K562 (cell line): Measurements from ENCODE around the gene KCNQ4. TPM values are rescaled to one million over a fixed set of nuclear protein-coding genes. Genes with fewer than 3 reads are reported as not detected.

Experiments
- ATAC-seq: fragments of 200-7000 bp; cut with Tn5 transposase; 3 replicates; pipeline ENCODE4 v1.9.1; 2020; ENCODE audit warnings: moderate library complexity
- BruUV-seq: library from RNA; stranded (reverse); fragments of 400-500 nt; replicated peaks from 2 replicates; lab custom pipeline; 2021; lab: Mats Ljungman, UMichigan
- CTCF ChIA-PET: fragments of 300-600 bp; formaldehyde crosslinking; extraction: SDS; loops from one replicate; lab custom pipeline; 2021; ENCODE audit warnings: low intra/inter-chr PET ratio; lab: Yijun Ruan, JAX
- POLR2A ChIA-PET: fragments of 300-600, 350-650 bp; sonication (Branson Sonifier 250); formaldehyde crosslinking; extraction: SDS; loops from one replicate; lab custom pipeline; 2021; ENCODE audit warnings: antibody characterized with exemption, inconsistent platforms; lab: Yijun Ruan, JAX
- DNase-seq, 4 experiments: peaks; one replicate each; pipeline versions ENCODE4 v3.0.0 to v3.0.0-alpha.2; 2011 to 2018; ENCODE audit warnings: low spot score in 3 of 4, mixed read lengths in 3 of 4; ENCODE audit errors: extremely low read depth in 1 of 4
- FAIRE-seq: peaks from 2 replicates; lab custom pipeline; 2011; peaks lifted over from hg19 to GRCh38; lab: Jason Lieb, UNC
- H2AFZ ChIP-seq: 2 replicates; pipeline ENCODE4 v1.6.0; 2011; ENCODE audit warnings: low read depth, low read length, control low read depth, inconsistent platforms
- H3K27ac ChIP-seq: fragments of 200-600 bp; 3 replicates; pipeline ENCODE4 v1.8.0; 2011; ENCODE audit warnings: low read depth, mild to moderate bottlenecking, control low read depth, inconsistent platforms, low read length, moderate library complexity, mixed read lengths; ENCODE audit errors: extremely low read depth
- H3K27me3 ChIP-seq, 2 experiments: fragments of 300-600 bp in 1 of 2; 2 replicates in 1 of 2; 3 replicates in 1 of 2; pipeline versions ENCODE4 v1.6.0 to v1.8.0; 2011; ENCODE audit warnings: inconsistent platforms in 2 of 2, low read length in 2 of 2, mild to moderate bottlenecking in 1 of 2, mixed read lengths in 1 of 2, moderate library complexity in 1 of 2; ENCODE audit not compliant: control insufficient read depth in 2 of 2, insufficient read depth in 2 of 2
- H3K36me3 ChIP-seq: fragments of 300-600 bp; 3 replicates; pipeline ENCODE4 v1.8.0; 2011; ENCODE audit warnings: mild to moderate bottlenecking, low read length, inconsistent platforms; ENCODE audit not compliant: control insufficient read depth, insufficient read depth
- H3K4me1 ChIP-seq, 2 experiments: fragments of 200-600 bp in 1 of 2; replicated peaks in 1 of 2; 2 replicates in 1 of 2; 3 replicates in 1 of 2; pipeline versions ENCODE4 v1.5.1 to v1.8.0; 2011; ENCODE audit warnings: inconsistent platforms in 2 of 2, low read length in 2 of 2, mild to moderate bottlenecking in 1 of 2, mixed read lengths in 1 of 2, moderate library complexity in 1 of 2; ENCODE audit not compliant: control insufficient read depth in 2 of 2, insufficient read depth in 2 of 2
- H3K4me2 ChIP-seq: 2 replicates; pipeline ENCODE4 v1.6.1; 2011; ENCODE audit warnings: low read length, control low read depth, inconsistent platforms, mixed read lengths; ENCODE audit not compliant: insufficient read depth
- H3K4me3 ChIP-seq: fragments of 200-600 bp; sonication (generic), shearing (Covaris generic); 2 replicates; pipeline ENCODE4 v1.5.1; 2016; ENCODE audit warnings: control low read depth, inconsistent platforms
- H3K79me2 ChIP-seq: fragments of 200-600 bp; 3 replicates; pipeline ENCODE4 v1.8.0; 2011; ENCODE audit warnings: low read length, inconsistent platforms; ENCODE audit not compliant: control insufficient read depth, insufficient read depth
- H3K9ac ChIP-seq, 2 experiments: 2 replicates each; pipeline versions ENCODE4 v1.6.0 to v1.6.1; 2011; ENCODE audit warnings: low read depth in 2 of 2, low read length in 2 of 2, control low read depth in 1 of 2, inconsistent platforms in 1 of 2, mild to moderate bottlenecking in 1 of 2, mixed read lengths in 1 of 2; ENCODE audit not compliant: insufficient read depth in 1 of 2
- H3K9me1 ChIP-seq: one replicate; pipeline ENCODE4 v1.6.0; 2011; ENCODE audit warnings: inconsistent platforms, mild to moderate bottlenecking, low read length, moderate library complexity; ENCODE audit not compliant: control insufficient read depth, insufficient read depth
- H3K9me3 ChIP-seq: replicated peaks from 2 replicates; pipeline ENCODE4 v1.5.1; 2011; ENCODE audit warnings: low read depth, low read length, inconsistent platforms; ENCODE audit not compliant: control insufficient read depth, insufficient read depth
- H4K20me1 ChIP-seq: replicated peaks from 2 replicates; pipeline ENCODE4 v1.6.1; 2011; ENCODE audit warnings: low read length, inconsistent platforms, mixed read lengths; ENCODE audit not compliant: control insufficient read depth, insufficient read depth
- ETV1 ChIP-seq: fragments of 450-650 bp; conservative IDR thresholded peaks from 2 replicates; pipeline ENCODE4 v1.6.1; 2016; ENCODE audit warnings: missing genetic modification characterization, control low read depth, low read depth, missing compliant biosample characterization
- HMGN3 ChIP-seq: IDR thresholded peaks from 2 replicates; pipeline ENCODE4 v1.6.1; 2011; ENCODE audit warnings: borderline replicate concordance, low read depth, mild to moderate bottlenecking, mixed read lengths, low read length; ENCODE audit not compliant: insufficient read length; ENCODE audit errors: extremely low read depth
- WGBS: fragments of 100-300 bp; shearing (Covaris generic); methylation state at CpG from one replicate; pipeline ENCODE4 v1.1.6; 2016; ENCODE audit warnings: low coverage, mixed read lengths; ENCODE audit not compliant: insufficient coverage; ENCODE audit errors: missing lambda C conversion rate; 5-methylcytosine and 5-hydroxymethylcytosine counted together
- in situ Hi-C: fragments of 300-500 bp; cut with MboI; formaldehyde crosslinking; loops from 4 replicates; pipeline ENCODE4 v1.15.0; 2018; ENCODE audit warnings: inconsistent platforms, mixed read lengths
- intact Hi-C: fragments of 100-400 bp; cut with micrococcal nuclease; formaldehyde crosslinking; loops from 2 replicates; pipeline ENCODE4 v1.14.2; 2022
- polyA plus RNA-seq, 8 experiments: library from polyadenylated mRNA; depleted of rRNA in 4 of 8; stranded (reverse) in 5 of 8; unstranded in 3 of 8; fragments of >200 nt; fragmentation: Nextera tagmentation in 2 of 8; fragmentation: Illumina TruSeq in 1 of 8; extraction: Ambion mirVana in 2 of 8; extraction: Trizol in 1 of 8; gene quantifications; 2 replicates each; pipeline versions ENCODE4 v1.2.1 to v1.2.3, GENCODE V29; 2011 to 2014; ENCODE audit warnings: inconsistent platforms in 1 of 8, missing spikeins in 1 of 8
- total RNA-seq, 7 experiments: library from RNA; depleted of rRNA in 6 of 7; stranded (reverse); fragments of >200 nt in 6 of 7; fragmentation: Illumina TruSeq in 2 of 7; extraction: Trizol in 2 of 7; gene quantifications; 2 replicates each; pipeline versions ENCODE4 v1.2.1 to v1.2.3, GENCODE V29; 2011 to 2021; ENCODE audit warnings: low replicate concordance in 1 of 7

Gene KCNQ4
- total and polyA plus RNA-seq, 9 of the 15 experiments (the other 6 are each of a cell fraction or from before 2014, with no cell fraction given), result 0.07 to 4.1 (median 0.79) TPM

GRCh38 chr1:40861224-40862003 is 77.8 kb downstream of the KCNQ4 start:
- Histone ChIP-seq H3K36me3 (no peaks in the 10 kb centered on the region), H3K9me1 (no peaks in the 10 kb centered on the region), H3K79me2 (no peaks in the 10 kb centered on the region), H3K4me2 (no peak overlapping the region), H3K9me3 (no peaks in the 10 kb centered on the region), H3K9ac (peak overlapping the region in 1 of 2 experiments; percentile 90; a peak in 2 of 4 replicates), H4K20me1 (no peaks in the 10 kb centered on the region), H3K4me1 (peaks cover 29 to 52% of the 10 kb centered on the region in 2 experiments), H3K4me3 (peak overlapping the region; percentile 45), H3K27me3 (peaks cover 0 to 2% of the 10 kb centered on the region in 2 experiments; a peak in 1 of 5 replicates)
- in situ Hi-C loops (no loop called here), intact Hi-C loops (loop anchor here (1.0 to 5.0 kb wide), 3 partner anchors 56 to 141 kb away; no protein-coding TSS in a partner anchor)
- POLR2A ChIA-PET, result interaction anchor here (0.6 to 1.4 kb wide), 7 partner anchors 64 to 261 kb away, joined by 3 to 9 read pairs (median 3); partner anchors contain the start of gene CTPS1
- DNase-seq, result no peak
- 88% methylated on average over 33 of the region's 98 CpGs for WGBS
- no TSS peak for BruUV-seq
- FAIRE-seq, result no peak
- ATAC-seq, result no peak
- peak; percentile 6 for TF ChIP-seq HMGN3
- no peak for TF ChIP-seq ETV1 (tag)
- TF ChIP-seq, all 486 proteins: peak for 1
- CTCF ChIA-PET, result interaction anchor here (0.6 to 2.4 kb wide), 4 partner anchors 87 to 224 kb away, joined by 3 to 19 read pairs (median 8); no protein-coding TSS in a partner anchor
- Histone ChIP-seq H3K27ac (no peak overlapping the region), H2AFZ (0 out of 2 replicates have a peak overlapping the region, but pooled peaks have one; percentile 85)
